HG03159 (cell line): ENCODE results near the gene GRID1.
"Not testable (repeated sequence)": the region's sequence is repeated elsewhere in the genome, so short reads cannot be mapped to it uniquely, and the experiment has no call there.

Experiments
- ATAC-seq: cut with Tn5 transposase; IDR thresholded peaks from one replicate; pipeline ENCODE4 v1.9.1; 2021; ENCODE audit warnings: mild to moderate bottlenecking, moderate library complexity; ENCODE audit not compliant: unreplicated experiment

The GRID1 gene

GRCh38 chr10:86098187-86098881, 268.3 kb downstream of the GRID1 start:
- no peak for ATAC-seq

DNA sequence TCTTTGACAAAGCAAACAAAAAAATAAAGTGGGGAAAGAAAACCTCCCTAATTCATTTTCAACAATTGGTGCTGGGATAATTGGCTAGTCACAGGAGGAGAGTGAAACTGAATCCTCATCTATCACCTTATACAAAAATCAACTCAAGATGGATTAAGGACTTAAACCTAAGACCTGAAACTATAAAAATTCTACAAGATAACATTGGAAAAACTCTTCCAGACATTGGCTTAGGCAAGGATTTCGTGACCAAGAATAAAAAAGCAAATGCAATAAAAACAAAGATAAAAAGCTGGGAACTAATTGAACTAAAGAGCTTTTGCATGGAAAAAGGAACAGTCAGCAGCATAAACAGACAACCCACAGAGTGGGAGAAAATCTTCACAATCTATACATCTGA, 271.5 kb downstream of the GRID1 start:
- not testable (repeated sequence) for ATAC-seq

DNA sequence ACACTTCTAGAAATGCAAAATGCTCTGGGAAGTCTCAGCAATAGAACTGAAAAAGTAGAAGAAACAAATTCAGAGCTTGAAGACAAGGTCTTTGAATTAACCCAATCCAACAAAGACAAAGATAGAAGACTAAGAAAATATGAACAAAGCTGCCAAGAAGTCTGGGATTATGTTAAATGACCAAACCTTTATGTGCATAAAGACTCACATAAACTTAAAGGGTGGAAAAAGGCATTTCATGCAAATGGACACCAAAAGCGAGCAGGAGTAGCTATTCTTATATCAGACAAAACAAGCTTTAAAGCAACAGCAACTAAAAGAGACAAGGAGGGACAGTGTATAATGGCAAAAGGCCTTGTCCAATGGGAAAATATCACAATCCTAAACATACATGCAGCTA, 274.3 kb downstream of the GRID1 start:
- not testable (repeated sequence) for ATAC-seq

DNA sequence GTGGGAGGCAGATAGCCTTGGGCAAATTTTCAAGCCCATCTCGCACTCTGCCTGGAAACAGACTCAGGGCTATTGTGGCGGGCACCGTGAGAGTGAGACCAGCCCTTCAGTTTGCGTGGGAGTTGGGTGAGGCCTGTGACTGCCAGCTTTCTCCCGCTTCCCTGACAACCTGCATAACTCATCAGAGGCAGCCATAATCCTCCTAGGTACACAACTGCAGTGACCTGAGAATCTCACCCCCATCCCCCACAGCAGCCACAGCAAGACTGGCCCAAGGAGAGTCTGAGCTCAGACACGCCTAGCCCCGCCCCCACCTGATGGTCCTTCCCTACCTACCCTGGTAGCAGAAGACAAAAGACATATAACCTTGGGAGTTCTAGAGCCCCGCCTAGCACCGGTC, 275.4 kb downstream of the GRID1 start:
- no peak for ATAC-seq

DNA sequence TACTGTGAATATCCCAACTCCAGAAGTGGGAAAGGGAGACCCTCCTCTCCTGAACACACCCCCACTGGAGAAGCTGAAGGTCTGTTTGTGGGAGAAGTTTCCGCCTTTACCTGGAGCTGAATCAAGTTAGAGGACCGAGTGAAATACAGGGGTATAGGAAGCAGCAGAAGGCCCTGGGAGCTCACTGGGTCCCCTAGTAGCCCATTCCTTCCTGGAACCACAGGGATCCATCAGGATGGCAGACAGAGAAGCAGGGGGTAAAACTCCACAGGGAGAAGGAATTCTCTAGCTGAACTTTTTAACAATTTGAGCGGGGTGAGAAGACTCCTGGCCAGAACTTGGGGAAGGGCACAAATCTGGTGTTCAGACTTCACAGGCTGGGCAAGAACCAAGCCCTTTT, 275.8 kb downstream of the GRID1 start:
- ATAC-seq = no peak

- ATAC-seq = no peak
Measured at GRCh38 chr10:86087716-86088115, 278.9 kb downstream of the GRID1 start.

DNA sequence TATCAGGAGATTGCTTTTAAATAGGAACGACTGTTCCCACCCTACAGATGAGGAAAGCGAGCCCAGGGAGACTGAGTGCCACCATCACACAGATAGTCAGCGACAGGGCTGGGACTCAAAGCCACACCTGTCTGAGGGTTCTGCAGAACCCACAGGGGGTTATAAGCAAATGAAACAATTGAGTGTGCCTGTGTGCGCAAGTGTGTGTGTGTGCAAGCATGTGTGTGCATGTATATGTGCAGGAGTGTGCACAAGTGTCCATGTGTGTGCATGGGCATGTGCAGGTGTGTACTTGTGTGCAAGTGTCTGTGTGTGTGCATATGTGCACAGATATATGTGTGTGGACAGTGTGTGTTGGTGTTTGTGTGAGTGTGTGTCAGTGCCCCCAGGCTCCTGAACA, 280.2 kb downstream of the GRID1 start:
- ATAC-seq = no peak

GRCh38 chr10:86085686-86086085, 280.9 kb downstream of the GRID1 start:
- ATAC-seq = no peak

GRCh38 chr10:86085136-86085535, 281.5 kb downstream of the GRID1 start:
- ATAC-seq = no peak

DNA sequence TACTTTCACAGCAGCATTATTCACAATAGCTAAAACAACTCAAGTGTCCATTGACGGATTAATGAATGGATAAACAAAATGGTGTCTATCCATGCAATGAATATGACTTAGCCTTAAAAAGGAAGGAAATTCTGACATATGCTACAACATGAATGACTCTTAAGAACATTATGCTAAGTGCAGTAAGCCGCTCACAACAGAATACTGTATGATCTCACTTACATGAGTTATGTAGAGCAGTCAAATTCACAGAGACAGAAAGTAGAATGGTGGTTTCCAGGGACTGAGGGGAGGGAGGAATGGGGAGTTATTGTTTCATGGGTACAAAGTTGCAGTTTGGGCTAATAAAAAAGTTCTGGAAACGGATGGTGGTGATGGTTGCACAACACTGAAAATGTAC, 282.0 kb downstream of the GRID1 start:
- no peak for ATAC-seq

DNA sequence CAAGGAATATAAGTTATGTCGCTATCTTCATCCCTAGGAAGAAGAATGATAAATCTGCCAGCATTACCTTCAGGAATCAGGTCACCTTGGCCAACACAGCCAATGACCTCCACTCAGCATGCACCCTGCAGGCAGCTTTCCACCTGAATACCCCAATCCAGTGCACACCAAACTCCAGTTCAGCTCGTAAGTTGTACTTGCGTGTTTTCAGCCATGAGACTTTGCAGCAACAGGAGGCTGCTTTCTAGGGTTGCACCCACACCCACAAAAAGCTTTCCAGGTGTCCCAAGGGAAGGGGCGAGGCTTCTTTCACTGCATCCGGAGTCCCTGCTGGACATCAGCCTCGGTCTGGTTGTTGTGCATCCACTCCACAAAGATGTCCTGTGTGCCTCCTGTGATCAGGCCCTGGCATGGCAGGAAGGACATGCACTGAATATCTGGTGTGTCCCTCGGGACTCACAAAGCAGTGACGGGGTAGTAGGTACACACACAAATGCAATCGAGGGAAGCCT, 282.9 kb downstream of the GRID1 start:
- ATAC-seq = no peak

DNA sequence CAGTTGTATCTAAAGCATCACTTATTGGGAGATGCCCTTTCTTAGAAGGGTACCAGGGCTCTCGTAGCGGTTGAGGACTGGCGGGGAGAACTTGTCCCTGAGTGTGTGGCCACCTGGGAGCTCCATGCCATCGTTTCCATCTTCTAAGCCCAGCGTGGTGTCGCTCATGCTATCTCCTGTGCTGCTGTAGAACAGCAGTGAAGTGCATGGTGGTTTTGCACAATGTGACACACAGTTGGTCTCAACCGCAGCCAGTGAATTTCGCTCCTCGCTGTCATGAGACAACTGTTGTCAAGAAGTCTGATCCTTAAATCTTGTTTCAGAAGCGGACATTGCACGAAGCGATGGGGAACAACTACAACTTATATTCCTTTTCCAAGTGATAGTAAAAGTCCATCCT, 283.4 kb downstream of the GRID1 start:
- no peak for ATAC-seq

GRCh38 chr10:86082556-86082955, 284.0 kb downstream of the GRID1 start:
- ATAC-seq = no peak

DNA sequence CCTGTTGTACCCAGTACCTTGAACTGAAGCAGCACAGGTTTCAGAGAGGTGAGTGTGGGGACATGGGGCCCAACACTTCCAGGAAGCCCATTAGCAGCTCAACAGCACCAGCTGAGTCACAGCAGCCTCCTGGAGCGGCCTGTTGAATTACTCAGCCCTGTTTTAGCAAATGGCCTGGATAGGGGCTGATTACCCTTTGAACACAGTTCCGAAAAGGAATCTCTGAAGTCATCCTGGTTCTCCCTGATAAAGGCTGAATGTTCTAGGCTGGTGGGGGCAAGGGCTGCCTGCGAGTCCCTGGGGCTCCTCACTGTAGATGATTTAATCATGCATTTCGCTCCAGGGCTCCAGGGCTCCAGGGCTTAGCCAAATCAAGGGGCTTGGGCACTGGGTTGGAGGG, 287.5 kb downstream of the GRID1 start:
- no peak for ATAC-seq

- ATAC-seq = no peak
Measured at GRCh38 chr10:86078639-86079035, 288.0 kb downstream of the GRID1 start.

DNA sequence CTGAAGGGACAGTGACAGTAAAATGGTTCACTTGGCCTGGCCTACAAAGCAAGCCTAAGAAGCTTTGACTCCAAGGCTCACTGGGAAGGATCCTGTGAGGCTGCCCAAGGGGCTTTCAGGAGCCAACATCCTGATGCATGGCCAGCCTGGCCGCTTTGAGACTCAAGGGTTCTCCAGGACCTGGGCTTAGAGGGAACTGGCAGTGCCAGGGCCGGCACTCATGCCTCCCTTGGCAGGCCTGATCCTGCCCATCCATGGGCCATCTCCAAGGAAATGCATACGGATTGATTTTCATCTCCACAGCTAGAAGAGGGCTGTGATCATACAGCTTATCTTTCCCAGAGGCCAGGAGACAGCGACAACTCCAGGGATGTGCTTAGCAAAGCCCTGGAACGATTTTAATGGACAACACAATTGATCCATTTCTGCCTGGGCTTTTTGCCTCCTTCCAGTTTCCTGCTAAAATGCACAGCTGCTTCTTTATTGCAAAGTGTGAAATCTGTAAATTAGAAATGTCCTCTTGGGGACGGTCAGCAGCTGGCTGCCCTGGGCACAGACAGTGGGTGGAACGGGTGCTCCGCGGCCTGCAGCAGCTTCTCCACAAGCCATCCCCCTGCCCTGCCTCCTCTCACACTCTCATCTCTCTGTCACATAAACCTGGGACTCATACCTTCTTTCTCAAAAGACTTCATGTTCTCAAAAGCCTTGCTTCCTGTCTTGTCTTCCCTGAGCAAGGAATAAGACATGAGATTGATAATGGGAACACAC, 288.5 kb downstream of the GRID1 start:
- no peak for ATAC-seq

- no peak for ATAC-seq
Measured at GRCh38 chr10:86077271-86077670, 289.3 kb downstream of the GRID1 start.

- ATAC-seq = not testable (repeated sequence)
Measured at GRCh38 chr10:86076497-86076896, 290.1 kb downstream of the GRID1 start.

DNA sequence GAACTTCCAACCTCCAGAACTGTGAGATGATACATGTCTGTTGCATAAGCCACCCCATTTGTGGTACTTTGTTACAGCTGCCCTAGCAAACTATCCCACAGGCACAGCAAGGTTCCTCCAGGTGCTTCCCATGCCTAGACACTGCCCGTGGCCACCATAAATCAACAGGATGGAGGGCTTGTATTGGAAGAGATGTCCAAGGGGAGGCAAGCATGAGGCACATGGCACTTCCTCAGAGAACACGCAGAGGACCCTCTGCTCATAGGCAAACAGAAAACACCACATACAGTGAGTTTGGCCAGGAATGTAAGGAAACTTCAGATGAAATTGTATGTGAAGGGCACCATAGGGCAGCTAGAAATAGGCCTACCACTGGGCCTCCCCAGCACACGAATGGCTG, 291.1 kb downstream of the GRID1 start:
- no peak for ATAC-seq

- ATAC-seq = no peak
Measured at GRCh38 chr10:86074294-86074693, 292.3 kb downstream of the GRID1 start.

DNA sequence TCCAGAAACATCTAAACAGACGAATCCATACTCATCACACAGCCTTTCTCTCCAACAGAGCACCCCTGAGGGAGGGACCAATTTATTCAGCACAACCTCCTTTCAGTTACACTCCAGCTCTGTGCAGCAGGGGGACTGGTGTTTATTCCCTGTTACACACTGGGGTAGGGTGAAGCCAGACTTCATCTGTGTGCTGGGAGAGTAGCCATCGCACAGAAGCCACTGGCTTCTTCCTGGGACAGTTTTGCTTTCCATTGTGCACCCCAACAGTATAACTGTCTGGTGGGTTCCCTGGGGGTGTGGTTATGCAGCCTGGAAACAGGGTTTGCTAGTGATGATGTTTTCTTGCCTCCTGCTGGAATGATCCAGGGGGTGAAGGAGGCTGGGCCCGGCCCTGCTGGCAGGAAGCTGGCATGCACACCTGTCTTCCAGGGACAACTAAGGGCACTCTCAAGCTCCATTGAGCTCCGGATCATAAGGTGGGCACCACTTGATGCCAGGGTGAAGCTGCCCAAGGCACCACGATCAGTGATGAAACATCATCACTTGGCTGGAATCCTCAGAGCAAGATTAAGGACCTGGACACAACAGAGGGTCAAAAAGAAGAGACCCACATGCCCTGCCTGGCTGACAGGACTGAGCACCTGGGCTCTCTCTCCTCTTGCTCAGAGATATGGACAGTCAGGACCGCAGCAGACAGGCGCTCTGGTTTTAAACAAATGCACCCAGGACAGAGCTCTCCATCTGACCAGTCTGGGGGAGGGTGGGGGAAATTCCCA, 293.2 kb downstream of the GRID1 start:
- ATAC-seq = no peak

GRCh38 chr10:86072413-86072812, 294.2 kb downstream of the GRID1 start:
- ATAC-seq = no peak
